ENCODE results near the gene PTGDR.

PTGDR gene, protein sequence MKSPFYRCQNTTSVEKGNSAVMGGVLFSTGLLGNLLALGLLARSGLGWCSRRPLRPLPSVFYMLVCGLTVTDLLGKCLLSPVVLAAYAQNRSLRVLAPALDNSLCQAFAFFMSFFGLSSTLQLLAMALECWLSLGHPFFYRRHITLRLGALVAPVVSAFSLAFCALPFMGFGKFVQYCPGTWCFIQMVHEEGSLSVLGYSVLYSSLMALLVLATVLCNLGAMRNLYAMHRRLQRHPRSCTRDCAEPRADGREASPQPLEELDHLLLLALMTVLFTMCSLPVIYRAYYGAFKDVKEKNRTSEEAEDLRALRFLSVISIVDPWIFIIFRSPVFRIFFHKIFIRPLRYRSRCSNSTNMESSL

GRCh38 chr14:52267501-52268278 is at the start of gene PTGDR:
TSS of gene PTGDR (plus strand) at chr14:52267698. CDS start at chr14:52267815, 117 bp downstream.
- peak; percentile 37 for DNase-seq (ENCODE audit: low spot score)

DNA sequence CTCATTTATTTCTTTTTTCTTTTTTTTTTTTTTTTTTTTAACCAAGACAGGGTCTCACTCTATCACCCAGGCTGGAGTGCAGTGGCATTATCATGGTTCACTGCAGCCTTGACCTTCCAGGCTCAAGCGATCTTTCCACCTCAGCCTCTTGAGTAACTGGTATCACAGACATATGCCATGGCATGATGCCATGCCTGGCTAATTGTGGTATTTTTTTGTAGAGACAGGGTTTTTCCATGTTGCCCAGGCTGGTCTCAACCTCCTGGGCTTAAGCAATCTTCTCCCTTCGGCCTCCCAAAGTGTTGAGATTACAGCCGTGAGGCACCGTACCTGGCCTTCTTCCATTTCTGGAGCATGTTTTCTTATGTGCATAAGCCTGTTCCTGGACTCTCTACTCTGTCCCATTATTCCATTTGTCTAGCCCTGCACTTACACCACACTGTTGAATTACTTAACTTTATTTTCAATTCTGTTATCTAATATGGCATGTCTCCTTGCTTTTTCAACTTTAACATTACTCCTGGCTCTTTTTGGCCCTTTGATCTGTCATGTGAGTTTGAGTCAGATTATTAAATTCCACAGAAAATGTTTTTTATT is 47.9 kb upstream of the PTGDR start:
- DNase-seq (ENCODE audit: low spot score) = no peak

GRCh38 chr14:52220924-52221811 is 46.3 kb upstream of the PTGDR start:
- DNase-seq (ENCODE audit: low spot score) = no peak

DNA sequence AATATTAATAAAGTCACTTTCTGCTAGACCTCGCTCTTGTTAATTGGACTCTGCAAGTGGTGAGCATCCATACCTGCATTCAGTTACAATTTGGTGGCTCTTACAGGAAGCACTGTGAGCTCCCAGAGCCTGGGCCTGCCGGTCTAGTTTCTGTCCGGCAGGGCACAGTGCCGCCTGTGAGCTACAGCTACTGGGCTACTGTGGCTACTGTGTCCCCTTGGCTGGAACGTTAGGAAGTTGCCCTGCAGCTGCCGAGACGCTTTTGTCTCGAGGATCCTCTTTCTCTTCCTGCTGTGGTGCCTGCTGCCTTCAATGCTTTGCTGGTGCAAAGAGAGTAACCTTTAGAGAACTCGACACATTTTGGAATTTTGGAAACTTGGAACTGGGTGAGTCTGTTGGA is 44.6 kb upstream of the PTGDR start:
- no peak for DNase-seq (ENCODE audit: low spot score)

GRCh38 chr14:52227619-52228222 is 39.8 kb upstream of the PTGDR start:
- DNase-seq (ENCODE audit: low spot score) = no peak

- no peak for DNase-seq (ENCODE audit: low spot score)
Observed at GRCh38 chr14:52233693-52234092, 33.8 kb upstream of the PTGDR start.

DNA sequence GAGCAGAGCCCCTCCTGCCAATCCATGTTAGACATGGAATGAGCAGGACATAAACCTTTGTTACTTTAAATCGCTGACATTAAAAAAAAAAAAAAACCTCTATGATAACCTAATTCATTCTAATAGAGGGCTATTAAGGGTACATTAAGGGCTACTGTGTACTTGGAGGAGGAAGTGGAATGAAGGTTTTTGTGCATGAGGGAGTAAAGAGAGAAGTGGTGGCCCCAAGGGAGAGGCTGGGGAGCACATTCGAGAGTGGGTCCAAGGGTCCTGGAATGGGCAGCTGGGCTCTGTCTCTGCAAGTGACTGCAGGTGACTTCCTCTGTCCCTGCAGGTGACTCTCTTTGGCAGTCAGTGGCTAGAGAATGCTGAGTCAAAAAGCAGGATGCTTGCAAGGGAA is 32.1 kb upstream of the PTGDR start:
- no peak for DNase-seq (ENCODE audit: low spot score)

- no peak for DNase-seq (ENCODE audit: low spot score)
Observed at GRCh38 chr14:52235866-52236510, 31.5 kb upstream of the PTGDR start.

DNA sequence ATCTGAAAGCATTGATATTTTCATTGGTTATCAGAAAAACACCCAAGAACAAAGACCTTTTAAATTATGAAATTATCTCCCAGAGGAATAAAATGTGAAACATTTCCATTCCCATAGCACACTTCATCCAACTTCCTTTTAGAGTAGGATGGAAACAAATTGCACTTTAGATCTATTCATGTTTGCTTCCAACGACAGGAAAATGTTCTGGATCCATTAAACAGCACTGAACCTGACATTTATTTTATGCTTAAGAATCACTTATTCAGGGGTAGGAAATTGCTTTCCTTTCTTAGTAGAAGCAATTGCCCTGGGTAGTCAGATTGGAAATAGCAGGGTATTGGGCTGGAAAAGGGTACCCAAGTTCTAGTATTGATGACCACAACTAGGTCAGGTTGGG is 28.8 kb upstream of the PTGDR start:
- no peak for DNase-seq (ENCODE audit: low spot score)

- no peak for DNase-seq (ENCODE audit: low spot score)
Observed at GRCh38 chr14:52240623-52241022, 26.9 kb upstream of the PTGDR start.

- no peak for DNase-seq (ENCODE audit: low spot score)
Observed at GRCh38 chr14:52241087-52241793, 26.3 kb upstream of the PTGDR start.

- no peak for DNase-seq (ENCODE audit: low spot score)
Observed at GRCh38 chr14:52244328-52244727, 23.2 kb upstream of the PTGDR start.

DNA sequence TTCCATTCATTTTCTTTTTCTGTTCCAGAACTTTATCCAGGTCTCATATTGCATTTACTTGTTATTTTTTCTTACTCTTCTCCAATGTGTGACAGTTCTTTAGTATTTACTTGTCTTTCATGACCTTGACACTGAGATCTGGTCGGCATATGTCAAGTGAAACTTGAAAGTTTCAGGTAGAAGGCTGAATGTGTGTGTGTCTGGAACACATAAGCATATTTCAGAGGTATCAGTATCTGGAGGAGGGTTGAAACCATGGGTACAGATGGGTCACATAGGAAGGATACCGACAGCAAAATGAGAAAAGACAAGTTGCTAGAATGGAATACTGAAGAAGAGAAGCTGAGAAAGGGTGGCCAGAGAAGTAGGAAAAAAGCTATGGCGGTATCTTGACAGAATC is 22.5 kb upstream of the PTGDR start:
- no peak for DNase-seq (ENCODE audit: low spot score)

- peak; percentile 21 for DNase-seq (ENCODE audit: low spot score)
Observed at GRCh38 chr14:52248057-52248456, 19.4 kb upstream of the PTGDR start.

- DNase-seq (ENCODE audit: low spot score) = no peak
Observed at GRCh38 chr14:52251724-52252123, 15.8 kb upstream of the PTGDR start.

GRCh38 chr14:52253503-52253902 is 14.0 kb upstream of the PTGDR start:
- no peak for DNase-seq (ENCODE audit: low spot score)

- DNase-seq (ENCODE audit: low spot score) = no peak
Observed at GRCh38 chr14:52254086-52254485, 13.4 kb upstream of the PTGDR start.

- DNase-seq (ENCODE audit: low spot score) = no peak
Observed at GRCh38 chr14:52258783-52259182, 8.7 kb upstream of the PTGDR start.

- no peak for DNase-seq (ENCODE audit: low spot score)
Observed at GRCh38 chr14:52259434-52259833, 8.1 kb upstream of the PTGDR start.

GRCh38 chr14:52262600-52262999 is 4.9 kb upstream of the PTGDR start:
- no peak for DNase-seq (ENCODE audit: low spot score)

Measured in CD4-positive, alpha-beta T cell treated with Interleukin-6 at 100 ng/mL for 8 hours (primary cell).